IMR-90 (cell line): ENCODE results near the gene FBXW7. TPM values are rescaled to one million over a fixed set of nuclear protein-coding genes. Genes with fewer than 3 reads are reported as not detected.

Experiments
- ATAC-seq: fragments of 200-7000 bp; cut with Tn5 transposase; 2 replicates; pipeline ENCODE4 v1.9.1; 2020; ENCODE audit warnings: low read depth, mild to moderate bottlenecking, moderate library complexity
- BruUV-seq: library from RNA; stranded (reverse); fragments of 400-500 nt; replicated peaks from 2 replicates; lab custom pipeline; 2021; lab: Mats Ljungman, UMichigan
- CTCF ChIA-PET: fragments of 300-600 bp; formaldehyde crosslinking; extraction: SDS; loops from one replicate; lab custom pipeline; 2021; ENCODE audit warnings: antibody characterized with exemption; lab: Yijun Ruan, JAX
- POLR2A ChIA-PET: fragments of 300-600 bp; sonication (Branson Sonifier 250); formaldehyde crosslinking; loops from one replicate; lab custom pipeline; 2022; ENCODE audit warnings: antibody characterized with exemption; ENCODE audit not compliant: unreplicated experiment; lab: Charles Lee
- DNase-seq: peaks from one replicate; pipeline ENCODE4 v3.0.0; 2013
- H2AFZ ChIP-seq: replicated peaks from 2 replicates; pipeline ENCODE3; 2013; ENCODE audit warnings: low read length, mild to moderate bottlenecking; ENCODE audit not compliant: poor library complexity
- H2AK5ac ChIP-seq: 2 replicates; pipeline ENCODE4 v1.6.1; 2013; ENCODE audit warnings: low read depth, low read length, inconsistent platforms
- H2AK9ac ChIP-seq: replicated peaks from 2 replicates; pipeline ENCODE3; 2013; ENCODE audit warnings: mild to moderate bottlenecking, low read depth, low read length, moderate library complexity; ENCODE audit not compliant: poor library complexity
- H2BK120ac ChIP-seq: 2 replicates; pipeline ENCODE4 v1.6.1; 2013; ENCODE audit warnings: low read depth, low read length, inconsistent platforms
- H2BK15ac ChIP-seq: 3 replicates; pipeline ENCODE4 v1.6.1; 2013; ENCODE audit warnings: low read depth, low read length, inconsistent platforms
- H2BK20ac ChIP-seq: 2 replicates; pipeline ENCODE4 v1.6.1; 2013; ENCODE audit warnings: low read depth, mild to moderate bottlenecking, inconsistent platforms, low read length, moderate library complexity
- H2BK5ac ChIP-seq: 2 replicates; pipeline ENCODE4 v1.6.1; 2013; ENCODE audit warnings: mild to moderate bottlenecking, low read depth, low read length, inconsistent platforms; ENCODE audit not compliant: poor library complexity, severe bottlenecking
- H3K14ac ChIP-seq: replicated peaks from 2 replicates; pipeline ENCODE4 v1.6.1; 2013; ENCODE audit warnings: low read depth, low read length, inconsistent platforms
- H3K18ac ChIP-seq: 2 replicates; pipeline ENCODE4 v1.6.1; 2013; ENCODE audit warnings: low read depth, low read length, control low read depth
- H3K23ac ChIP-seq: 2 replicates; pipeline ENCODE4 v1.6.1; 2013; ENCODE audit warnings: low read depth, low read length, inconsistent platforms
- H3K27ac ChIP-seq: 2 replicates; pipeline ENCODE4 v1.5.1; 2013; ENCODE audit warnings: mild to moderate bottlenecking, control low read depth, low read length; ENCODE audit not compliant: insufficient read depth
- H3K27me3 ChIP-seq: 2 replicates; pipeline ENCODE4 v1.6.1; 2013; ENCODE audit warnings: low read length; ENCODE audit not compliant: control insufficient read depth, insufficient read depth
- H3K36me3 ChIP-seq: 2 replicates; pipeline ENCODE4 v1.6.1; 2013; ENCODE audit warnings: low read length, mixed read lengths; ENCODE audit not compliant: control insufficient read depth, insufficient read depth
- H3K4ac ChIP-seq: 2 replicates; pipeline ENCODE4 v1.6.1; 2013; ENCODE audit warnings: low read depth, low read length, inconsistent platforms
- H3K4me1 ChIP-seq: 2 replicates; pipeline ENCODE4 v1.6.1; 2013; ENCODE audit warnings: low read length, mixed read lengths; ENCODE audit not compliant: control insufficient read depth, insufficient read depth
- H3K4me2 ChIP-seq: 2 replicates; pipeline ENCODE4 v1.6.1; 2013; ENCODE audit warnings: low read depth, mild to moderate bottlenecking, control low read depth, low read length, moderate library complexity
- H3K4me3 ChIP-seq: 2 replicates; pipeline ENCODE4 v1.5.1; 2013; ENCODE audit warnings: low read depth, mild to moderate bottlenecking, control low read depth, low read length, moderate library complexity; ENCODE audit not compliant: insufficient read depth
- H3K56ac ChIP-seq: 2 replicates; pipeline ENCODE4 v1.6.1; 2013; ENCODE audit warnings: low read length, inconsistent platforms; ENCODE audit not compliant: insufficient read depth; ENCODE audit errors: extremely low read depth
- H3K79me1 ChIP-seq, 2 experiments: 2 replicates each; pipeline ENCODE4 v1.6.1; 2013; ENCODE audit warnings: low read length in 2 of 2, inconsistent platforms in 1 of 2, low read depth in 1 of 2
- H3K9ac ChIP-seq: 2 replicates; pipeline ENCODE4 v1.6.1; 2013; ENCODE audit warnings: low read depth, low read length, control low read depth
- H3K9me1 ChIP-seq: 2 replicates; pipeline ENCODE4 v1.6.1; 2013; ENCODE audit warnings: low read length, inconsistent platforms; ENCODE audit not compliant: insufficient read depth
- H3K9me3 ChIP-seq: 2 replicates; pipeline ENCODE4 v1.6.1; 2013; ENCODE audit warnings: low read length; ENCODE audit not compliant: control insufficient read depth, insufficient read depth
- H4K20me1 ChIP-seq: 2 replicates; pipeline ENCODE4 v1.6.1; 2013; ENCODE audit warnings: low read length, inconsistent platforms; ENCODE audit not compliant: insufficient read depth
- H4K5ac ChIP-seq: 2 replicates; pipeline ENCODE4 v1.6.1; 2013; ENCODE audit warnings: mild to moderate bottlenecking, low read depth, low read length, control low read depth
- H4K8ac ChIP-seq, 2 experiments: 2 replicates each; pipeline ENCODE4 v1.6.1; 2013; ENCODE audit warnings: low read depth in 2 of 2, low read length in 2 of 2, control low read depth in 1 of 2, inconsistent platforms in 1 of 2
- H4K91ac ChIP-seq: 2 replicates; pipeline ENCODE4 v1.6.1; 2013; ENCODE audit warnings: low read depth, low read length, inconsistent platforms; ENCODE audit not compliant: insufficient read depth
- BHLHE40 ChIP-seq: fragments of 150-350 bp; IDR thresholded peaks from 2 replicates; pipeline ENCODE4 v1.6.1; 2016; ENCODE audit warnings: mild to moderate bottlenecking, low read depth, low read length
- CEBPB ChIP-seq: IDR thresholded peaks from 2 replicates; pipeline ENCODE4 v1.6.1; 2012; ENCODE audit warnings: low read depth, low read length, improper control_type of control experiment
- CHD1 ChIP-seq: IDR thresholded peaks from 2 replicates; pipeline ENCODE4 v1.6.1; 2012; ENCODE audit warnings: low read depth, low read length, improper control_type of control experiment
- MAZ ChIP-seq: IDR thresholded peaks from 2 replicates; pipeline ENCODE4 v1.6.1; 2012; ENCODE audit warnings: low read depth, mild to moderate bottlenecking, low read length, improper control_type of control experiment, moderate library complexity, borderline replicate concordance
- MXI1 ChIP-seq: IDR thresholded peaks from 2 replicates; pipeline ENCODE4 v1.6.1; 2012; ENCODE audit warnings: low read depth, mild to moderate bottlenecking, low read length, moderate library complexity, borderline replicate concordance
- POLR2A ChIP-seq: IDR thresholded peaks from 2 replicates; pipeline ENCODE4 v1.6.1; 2012; ENCODE audit warnings: mild to moderate bottlenecking, low read depth, low read length
- RAD21 ChIP-seq: IDR thresholded peaks from 2 replicates; pipeline ENCODE4 v1.6.1; 2012; ENCODE audit warnings: low read length, improper control_type of control experiment
- RCOR1 ChIP-seq: IDR thresholded peaks from 2 replicates; pipeline ENCODE4 v1.6.1; 2012; ENCODE audit warnings: mild to moderate bottlenecking, low read length, improper control_type of control experiment; ENCODE audit not compliant: insufficient replicate concordance
- SMC3 ChIP-seq: fragments of 150-350 bp; IDR thresholded peaks from 2 replicates; pipeline ENCODE4 v1.6.1; 2016; ENCODE audit warnings: low read depth, mild to moderate bottlenecking, antibody characterized with exemption, low read length, moderate library complexity
- WGBS, 2 experiments: methylation state at CpG; one replicate each; pipeline versions ENCODE4 v1.1.5 to v1.1.7; 2013; ENCODE audit warnings: missing lambda C conversion rate in 2 of 2; ENCODE audit not compliant: insufficient read length in 1 of 2; ENCODE audit errors: extremely low coverage in 2 of 2; 5-methylcytosine and 5-hydroxymethylcytosine counted together
- dilution Hi-C: fragments of 300-500 bp; cut with HindIII; formaldehyde crosslinking; loops from one replicate; pipeline ENCODE4 v1.14.3; 2018; ENCODE audit warnings: low sequenced_read_pairs; ENCODE audit not compliant: unreplicated experiment
- in situ Hi-C: fragments of 300-500 bp; cut with MboI; formaldehyde crosslinking; loops from 3 replicates; pipeline ENCODE4 v1.14.3; 2019; ENCODE audit warnings: low sequenced_read_pairs, inconsistent platforms, mixed read lengths
- intact Hi-C: fragments of 100-400 bp; cut with micrococcal nuclease; formaldehyde crosslinking; loops from 2 replicates; pipeline ENCODE4 v1.10.0; 2022
- polyA plus RNA-seq, 3 experiments: library from polyadenylated mRNA; depleted of rRNA; stranded (reverse); fragments of >200 nt; gene quantifications; 2 replicates each; pipeline ENCODE4 v1.2.3, GENCODE V29; 2012; ENCODE audit warnings: low replicate concordance in 1 of 3
- total RNA-seq: library from RNA; depleted of rRNA; stranded (reverse); fragments of >200 nt; gene quantifications from 2 replicates; pipeline ENCODE4 v1.2.3, GENCODE V29; 2012
- TF ChIP-seq, protein P1 (sequence below): fragments of 150-350 bp; IDR thresholded peaks from 2 replicates; pipeline ENCODE4 v1.6.1; 2016; ENCODE audit warnings: low read depth, mild to moderate bottlenecking, low read length, moderate library complexity, borderline replicate concordance

Gene FBXW7
- total and polyA plus RNA-seq, 2 of the 4 experiments (the other 2 are of a cell fraction): 7.2 to 27.4 TPM

DNA sequence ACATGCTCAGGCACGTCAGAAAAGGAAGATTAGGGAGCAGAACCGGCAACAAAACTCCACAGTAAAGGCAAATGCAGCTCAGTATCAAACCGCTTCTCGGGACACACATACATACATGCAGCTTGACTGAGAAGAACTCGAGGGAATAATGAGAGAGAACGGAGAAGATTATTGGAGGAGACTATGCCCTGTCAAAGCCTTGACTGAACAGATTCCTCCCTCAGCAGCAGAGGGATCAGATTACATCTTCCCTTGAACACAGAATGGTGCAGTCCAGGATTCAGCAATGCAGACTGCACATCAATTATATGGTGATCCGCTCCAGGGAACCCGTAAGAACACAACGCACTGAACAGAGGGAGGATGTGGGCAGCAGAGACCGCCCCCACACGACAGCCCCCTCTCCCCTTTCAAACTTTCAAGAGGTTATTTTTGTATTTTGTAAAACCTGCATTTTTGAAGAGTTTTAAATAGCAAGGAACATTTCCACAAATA, 183.2 kb downstream of the FBXW7 start:
- H3K79me1 ChIP-seq: peaks cover 0 to 7% of the 10 kb centered on the region in 2 experiments; a peak in 1 of 4 replicates
- H4K91ac ChIP-seq: peak overlapping the region; percentile 16; the same call in 1 of the 2 replicates
- H2AFZ ChIP-seq: peak overlapping the region; percentile 64
- peak overlapping the region; percentile 87 for H3K9ac ChIP-seq
- H2BK5ac ChIP-seq: peak overlapping the region; percentile 66
- intact Hi-C loops (loop anchor here (5.0 to 10.0 kb wide), 4 partner anchors 35 to 1228 kb away; no protein-coding TSS in a partner anchor), in situ Hi-C loops (no loop called here), dilution Hi-C loops (no loop called here)
- no peak overlapping the region for H4K5ac ChIP-seq
- no peaks in the 10 kb centered on the region for H4K20me1 ChIP-seq
- H3K18ac ChIP-seq: peak overlapping the region; percentile 15
- ChIA-PET CTCF (interaction anchor here (0.6 kb wide), 1 partner anchor 30 kb away, joined by 6 read pairs; no protein-coding TSS in a partner anchor), POLR2A (interaction anchor here (0.5 kb wide), 1 partner anchor 1057 kb away, joined by 4 read pairs; no protein-coding TSS in a partner anchor)
- no peak overlapping the region for H2BK15ac ChIP-seq
- peak overlapping the region; percentile 38; the same call in 1 of the 2 replicates for H2BK120ac ChIP-seq
- no peak overlapping the region for H2BK20ac ChIP-seq
- peak; percentile 99 for ATAC-seq
- H3K4me1 ChIP-seq: 0 out of 2 replicates have a peak, but pooled peaks cover 2% of the 10 kb centered on the region
- H2AK5ac ChIP-seq: no peak overlapping the region
- TF ChIP-seq RCOR1 (no peak), SMC3 (no peak), POLR2A (peak; percentile 70; the same call in 1 of the 2 replicates), BHLHE40 (peak; percentile 86), CHD1 (no peak), MAZ (no peak; the same call in 1 of the 2 replicates), MXI1 (peak; percentile 52; the same call in 1 of the 2 replicates), CEBPB (peak; percentile 29; the same call in 1 of the 2 replicates), RAD21 (0 out of 2 replicates have a peak, but pooled peaks have one; percentile 4)
- TF ChIP-seq, protein P1, sequence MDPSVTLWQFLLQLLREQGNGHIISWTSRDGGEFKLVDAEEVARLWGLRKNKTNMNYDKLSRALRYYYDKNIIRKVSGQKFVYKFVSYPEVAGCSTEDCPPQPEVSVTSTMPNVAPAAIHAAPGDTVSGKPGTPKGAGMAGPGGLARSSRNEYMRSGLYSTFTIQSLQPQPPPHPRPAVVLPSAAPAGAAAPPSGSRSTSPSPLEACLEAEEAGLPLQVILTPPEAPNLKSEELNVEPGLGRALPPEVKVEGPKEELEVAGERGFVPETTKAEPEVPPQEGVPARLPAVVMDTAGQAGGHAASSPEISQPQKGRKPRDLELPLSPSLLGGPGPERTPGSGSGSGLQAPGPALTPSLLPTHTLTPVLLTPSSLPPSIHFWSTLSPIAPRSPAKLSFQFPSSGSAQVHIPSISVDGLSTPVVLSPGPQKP: no peak
- peak; percentile 97 for DNase-seq
- H3K27me3 ChIP-seq: no peaks in the 10 kb centered on the region
- H3K14ac ChIP-seq: peak overlapping the region; percentile 49; the same call in 1 of the 2 replicates
- H3K9me3 ChIP-seq: no peaks in the 10 kb centered on the region
- peak overlapping the region; percentile 69; the same call in 1 of the 2 replicates for H3K56ac ChIP-seq
- H3K23ac ChIP-seq: peak overlapping the region; percentile 28
- H4K8ac ChIP-seq: peak overlapping the region in 1 of 2 experiments; percentile 6; a peak in 1 of 4 replicates
- H3K36me3 ChIP-seq: no peaks in the 10 kb centered on the region
- no peaks in the 10 kb centered on the region for H3K9me1 ChIP-seq
- BruUV-seq: no TSS peak
- H3K4me3 ChIP-seq: peak overlapping the region; percentile 63
- WGBS, 2 experiments: no CpG with 5 or more reads among the region's 11 CpGs
- peak overlapping the region; percentile 59; the same call in 1 of the 2 replicates for H3K27ac ChIP-seq
- H3K4me2 ChIP-seq: peak overlapping the region; percentile 87
- peak overlapping the region; percentile 58 for H3K4ac ChIP-seq
- no peak overlapping the region for H2AK9ac ChIP-seq
